Natural killer cell treated with Interleukin-12 subunit alpha and Interleukin-12 subunit beta and Interleukin-15 and Interleukin-18, amount 100 ng/mL, for 72 hours (primary cell): ENCODE data around the gene PEA15. TPM values are rescaled to one million over a fixed set of nuclear protein-coding genes. Genes with fewer than 3 reads are reported as not detected.

Source experiments
- ATAC-seq, 2 donors: fragments of 150-1000 bp; cut with Tn5 transposase in 1 of 2; sonication (Bioruptor Pico), chemical (Tn5 transposase) in 1 of 2; 2 replicates each; pipeline ENCODE4 v1.10.0; 2021
- DNase-seq: peaks from one replicate; pipeline ENCODE4 v3.0.0; 2022; ENCODE audit warnings: low spot score
- H3K27ac Mint-ChIP-seq, 2 donors: 1 replicate in 1 of 2; 2 replicates in 1 of 2; pipeline ENCODE4 v1.8.0; 2022; ENCODE audit warnings: mixed read lengths in 2 of 2, mild to moderate bottlenecking in 1 of 2, moderate library complexity in 1 of 2
- H3K27me3 Mint-ChIP-seq, 2 donors: 1 replicate in 1 of 2; 2 replicates in 1 of 2; pipeline ENCODE4 v1.8.0; 2022; ENCODE audit warnings: mixed read lengths in 2 of 2
- H3K36me3 Mint-ChIP-seq: one replicate; pipeline ENCODE4 v1.8.0; 2022; ENCODE audit warnings: mixed read lengths
- H3K4me1 Mint-ChIP-seq, 2 donors: 1 replicate in 1 of 2; 2 replicates in 1 of 2; pipeline ENCODE4 v1.8.0; 2022; ENCODE audit warnings: low read depth in 2 of 2, mixed read lengths in 2 of 2, mild to moderate bottlenecking in 1 of 2
- H3K4me3 Mint-ChIP-seq: one replicate; pipeline ENCODE4 v1.8.0; 2022; ENCODE audit warnings: mixed read lengths
- H3K9me3 Mint-ChIP-seq: 2 replicates; pipeline ENCODE4 v1.8.0; 2022; ENCODE audit warnings: mixed read lengths
- total RNA-seq, 2 donors: library from RNA; stranded (reverse); gene quantifications; one replicate each; pipeline ENCODE4 v1.2.3, GENCODE V29; 2022

The PEA15 gene
- total RNA-seq, 2 donors from 2014 or later: 55.7 to 63.3 TPM

DNA sequence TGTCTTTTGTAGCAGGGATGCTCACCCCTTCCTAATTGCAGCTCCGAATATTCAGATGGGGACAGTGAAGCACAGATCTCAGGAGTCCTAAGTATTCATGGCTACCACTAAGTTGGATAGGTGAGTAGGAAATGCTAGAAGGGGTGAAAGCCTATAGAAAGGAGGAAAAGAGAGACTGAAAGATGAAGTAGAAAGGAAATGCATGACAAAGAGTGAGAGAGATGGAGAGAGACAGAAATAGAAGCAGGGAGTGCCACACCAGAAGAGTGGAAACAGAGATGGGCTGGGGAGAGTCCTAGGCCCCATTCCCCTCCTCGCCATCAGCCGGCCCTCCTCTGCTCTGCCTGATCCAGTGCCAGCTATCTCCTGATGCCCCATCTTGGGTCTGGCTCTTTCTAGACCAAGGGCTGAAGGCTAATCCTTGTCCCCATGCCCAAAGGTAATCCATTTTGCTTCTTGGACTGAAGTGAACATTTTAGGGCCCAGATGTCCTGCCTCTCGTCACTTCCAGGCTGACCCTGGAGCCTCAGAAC is 2.0 kb downstream of the PEA15 start:
- H3K36me3 Mint-ChIP-seq: no peaks in the 10 kb centered on the region
- ATAC-seq: no peak
- H3K4me3 Mint-ChIP-seq: peak overlapping the region; percentile 88
- no peaks in the 10 kb centered on the region for H3K27me3 Mint-ChIP-seq
- no peaks in the 10 kb centered on the region for H3K9me3 Mint-ChIP-seq
- DNase-seq: no peak
- peak overlapping the region; percentile 59 to 84 for H3K27ac Mint-ChIP-seq
- H3K4me1 Mint-ChIP-seq: peaks cover 40 to 42% of the 10 kb centered on the region in 2 donors

DNA sequence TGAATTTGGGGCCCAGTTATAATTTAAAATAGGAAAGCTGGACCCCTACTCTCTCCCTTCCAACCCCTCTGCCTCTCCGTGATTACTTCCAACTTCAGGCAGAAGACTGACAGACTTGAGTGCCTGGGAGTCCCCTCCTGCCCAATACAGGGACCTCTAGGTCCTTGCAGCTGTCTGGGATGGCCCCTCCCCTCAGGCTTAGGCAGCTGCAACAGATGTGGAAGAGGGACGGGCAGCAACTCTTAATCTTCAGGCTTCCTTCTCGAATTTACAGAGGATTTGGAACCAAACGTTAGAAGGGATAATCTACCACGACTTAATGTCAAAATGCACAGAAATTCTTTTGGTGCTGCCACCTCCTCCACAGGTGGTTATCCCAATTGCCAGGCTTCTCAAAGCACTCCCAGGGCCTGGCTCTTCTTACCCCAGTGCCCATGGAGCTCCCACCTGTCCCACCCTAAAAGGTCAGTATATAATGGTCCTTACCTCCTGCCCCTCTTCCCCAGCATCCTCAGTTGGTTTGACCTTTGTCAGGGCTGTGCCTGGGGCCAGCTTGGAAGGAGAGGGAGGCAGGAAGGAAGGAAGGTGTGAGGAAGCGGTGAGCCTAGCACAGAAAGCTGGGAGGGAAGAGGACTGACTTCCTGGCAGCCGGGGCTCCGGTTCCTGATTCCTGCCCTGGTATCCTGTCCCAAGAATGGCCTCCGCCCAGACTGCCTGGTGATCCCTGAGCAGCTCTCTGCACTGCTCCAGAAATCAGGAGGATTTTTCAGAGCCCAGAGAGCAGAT is 2.8 kb downstream of the PEA15 start:
- Mint-ChIP-seq H3K9me3 (no peaks in the 10 kb centered on the region), H3K27ac (peak overlapping the region; percentile 65 to 84), H3K4me3 (no peak overlapping the region)

DNA sequence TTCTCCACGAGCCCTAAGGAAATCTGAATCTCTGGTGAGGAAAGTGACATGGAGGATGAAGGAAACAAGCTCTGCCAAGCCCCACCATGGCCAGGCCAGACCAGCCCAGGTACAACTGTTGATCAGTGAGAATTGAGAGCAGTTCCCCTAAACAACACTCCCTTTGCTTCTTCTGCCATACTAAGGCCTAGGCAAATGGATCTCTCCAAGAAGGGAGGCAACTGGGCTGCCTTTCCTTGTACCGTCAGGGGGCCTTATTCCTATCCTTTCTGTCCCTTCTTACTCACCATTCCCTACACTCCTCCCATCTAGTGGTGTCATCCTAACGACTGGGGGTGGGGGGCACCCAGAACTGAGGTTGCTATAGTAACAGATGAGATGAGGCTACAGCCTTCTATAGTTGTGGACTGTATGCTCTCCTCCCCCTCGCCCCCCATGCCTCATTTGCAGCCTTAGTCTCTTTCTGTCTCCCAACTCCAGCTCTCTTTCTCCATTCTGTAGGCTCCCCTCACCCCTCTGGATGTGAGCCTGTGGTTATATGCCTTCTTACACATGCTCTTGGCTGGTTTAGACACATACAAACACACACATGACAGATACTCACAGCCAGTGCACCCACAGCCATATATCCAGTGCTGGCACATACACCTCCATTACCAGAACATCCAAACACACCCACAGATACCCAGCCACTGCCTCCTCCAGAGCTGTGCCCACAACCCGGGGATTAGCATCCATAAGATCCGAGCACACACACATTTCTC is 3.6 kb downstream of the PEA15 start:
- peaks cover 5% of the 10 kb centered on the region for H3K36me3 Mint-ChIP-seq
- H3K27ac Mint-ChIP-seq: peak overlapping the region; percentile 7 to 33
- H3K4me3 Mint-ChIP-seq: no peak overlapping the region
- DNase-seq: no peak
- ATAC-seq: no peak
- no peaks in the 10 kb centered on the region for H3K9me3 Mint-ChIP-seq
- no peaks in the 10 kb centered on the region for H3K27me3 Mint-ChIP-seq
- H3K4me1 Mint-ChIP-seq: peaks cover 40 to 44% of the 10 kb centered on the region in 2 donors

More for the DNA sequence above, 2.8 kb downstream of the PEA15 start:
- H3K27me3 Mint-ChIP-seq: no peaks in the 10 kb centered on the region
- DNase-seq (no peak), ATAC-seq (no peak)
- peaks cover 40 to 44% of the 10 kb centered on the region in 2 donors for H3K4me1 Mint-ChIP-seq
- H3K36me3 Mint-ChIP-seq: peaks cover 3% of the 10 kb centered on the region

DNA sequence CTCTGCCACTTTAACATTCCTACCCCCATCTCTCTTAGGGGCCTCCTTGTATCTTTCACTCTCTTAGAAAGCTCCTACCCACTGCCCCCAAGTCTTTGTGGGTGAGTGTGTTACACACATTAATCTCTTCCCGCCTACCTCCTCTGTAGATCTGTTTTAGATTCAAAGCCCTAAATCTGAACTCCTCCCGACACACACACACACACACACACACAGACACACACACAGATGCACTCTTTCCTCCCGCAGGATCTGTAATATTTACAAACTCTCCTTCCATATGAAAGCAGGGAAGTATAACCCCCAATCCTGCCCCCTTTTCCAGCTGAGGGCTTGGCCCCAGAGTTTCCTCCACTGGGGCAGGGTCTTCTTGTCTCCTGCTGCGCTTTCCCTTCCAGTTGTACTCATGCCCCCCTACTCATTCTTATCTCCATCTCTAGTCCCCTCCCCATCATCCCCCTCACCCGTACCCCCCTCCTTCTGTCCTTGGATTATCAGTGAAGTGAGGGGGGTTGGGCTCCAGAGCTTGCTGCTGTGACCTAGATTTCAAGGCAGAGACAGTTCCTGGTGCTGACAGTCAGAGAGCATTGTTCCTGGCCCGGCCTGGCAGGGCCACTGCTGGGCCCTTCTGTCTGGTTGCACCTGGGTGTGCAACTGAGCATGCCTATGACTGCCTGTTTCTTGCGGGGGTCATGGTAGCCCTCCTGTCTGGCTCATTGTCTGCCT is 4.3 kb downstream of the PEA15 start:
- Mint-ChIP-seq H3K4me1 (peaks cover 32 to 38% of the 10 kb centered on the region in 2 donors), H3K9me3 (no peaks in the 10 kb centered on the region), H3K27ac (peak overlapping the region; percentile 7 to 33), H3K4me3 (no peak overlapping the region), H3K36me3 (peaks cover 10% of the 10 kb centered on the region), H3K27me3 (no peaks in the 10 kb centered on the region)
- DNase-seq: no peak
- ATAC-seq: no peak

DNA sequence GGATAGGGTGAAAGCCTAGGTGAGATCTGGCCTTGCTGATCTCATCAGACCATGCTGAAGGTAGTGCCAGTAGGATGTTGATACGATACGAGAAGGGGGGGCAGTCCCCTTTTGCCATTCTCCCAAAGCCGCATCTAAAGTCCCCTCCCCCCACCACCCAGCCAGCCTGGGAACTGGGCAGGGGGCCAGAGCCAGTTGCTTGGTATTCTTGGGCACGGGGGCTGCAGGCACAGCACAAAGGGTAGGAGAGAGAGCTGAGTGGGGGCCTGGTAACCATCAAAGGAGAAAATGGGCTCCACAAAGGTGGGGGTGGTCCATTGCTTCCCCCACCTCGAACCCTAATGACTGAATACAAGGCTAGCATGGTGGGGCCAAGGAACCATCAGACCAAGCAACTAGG is 5.4 kb downstream of the PEA15 start:
- H3K27me3 Mint-ChIP-seq: no peaks in the 10 kb centered on the region
- peaks cover 15% of the 10 kb centered on the region for H3K36me3 Mint-ChIP-seq
- no peaks in the 10 kb centered on the region for H3K9me3 Mint-ChIP-seq
- no peak overlapping the region for H3K4me3 Mint-ChIP-seq
- ATAC-seq: no peak
- peaks cover 29 to 34% of the 10 kb centered on the region in 2 donors for H3K4me1 Mint-ChIP-seq
- DNase-seq: no peak
- peak overlapping the region in 1 of 2 donors; percentile 24 for H3K27ac Mint-ChIP-seq

DNA sequence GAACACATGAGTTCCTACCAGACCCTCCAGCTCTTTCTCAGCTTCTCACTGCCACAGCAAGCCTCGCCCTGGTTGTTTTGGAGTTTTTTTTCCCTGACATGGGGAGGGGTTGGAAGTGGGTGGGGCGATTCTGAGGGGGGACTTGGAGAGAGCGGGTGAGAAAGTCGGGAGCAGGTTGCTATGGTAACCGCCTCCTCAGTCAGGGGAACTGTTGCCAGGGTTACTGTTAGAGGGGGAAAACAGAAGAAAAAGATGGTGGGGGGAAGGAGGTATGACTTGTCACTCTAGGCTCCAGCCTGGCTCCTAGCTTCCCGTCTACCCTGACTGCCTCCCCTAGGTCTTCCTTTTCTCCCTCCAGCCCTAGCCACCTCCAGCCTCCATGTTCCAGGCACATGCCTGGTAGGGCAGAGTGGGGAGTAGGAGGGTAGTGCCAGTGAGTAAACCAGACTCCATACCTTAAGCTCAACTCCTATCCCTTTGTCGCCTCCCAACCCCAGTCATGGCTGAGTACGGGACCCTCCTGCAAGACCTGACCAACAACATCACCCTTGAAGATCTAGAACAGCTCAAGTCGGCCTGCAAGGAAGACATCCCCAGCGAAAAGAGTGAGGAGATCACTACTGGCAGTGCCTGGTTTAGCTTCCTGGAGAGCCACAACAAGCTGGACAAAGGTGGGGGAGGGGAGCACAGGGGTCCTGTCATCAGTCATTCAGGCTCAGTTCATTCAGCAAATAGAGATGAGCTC is 6.0 kb downstream of the PEA15 start:
- ATAC-seq: no peak
- Mint-ChIP-seq H3K9me3 (no peaks in the 10 kb centered on the region), H3K27me3 (no peaks in the 10 kb centered on the region), H3K4me3 (no peak overlapping the region), H3K36me3 (peaks cover 18% of the 10 kb centered on the region), H3K27ac (peak overlapping the region in 1 of 2 donors; percentile 47), H3K4me1 (peaks cover 27 to 31% of the 10 kb centered on the region in 2 donors)
- no peak for DNase-seq

DNA sequence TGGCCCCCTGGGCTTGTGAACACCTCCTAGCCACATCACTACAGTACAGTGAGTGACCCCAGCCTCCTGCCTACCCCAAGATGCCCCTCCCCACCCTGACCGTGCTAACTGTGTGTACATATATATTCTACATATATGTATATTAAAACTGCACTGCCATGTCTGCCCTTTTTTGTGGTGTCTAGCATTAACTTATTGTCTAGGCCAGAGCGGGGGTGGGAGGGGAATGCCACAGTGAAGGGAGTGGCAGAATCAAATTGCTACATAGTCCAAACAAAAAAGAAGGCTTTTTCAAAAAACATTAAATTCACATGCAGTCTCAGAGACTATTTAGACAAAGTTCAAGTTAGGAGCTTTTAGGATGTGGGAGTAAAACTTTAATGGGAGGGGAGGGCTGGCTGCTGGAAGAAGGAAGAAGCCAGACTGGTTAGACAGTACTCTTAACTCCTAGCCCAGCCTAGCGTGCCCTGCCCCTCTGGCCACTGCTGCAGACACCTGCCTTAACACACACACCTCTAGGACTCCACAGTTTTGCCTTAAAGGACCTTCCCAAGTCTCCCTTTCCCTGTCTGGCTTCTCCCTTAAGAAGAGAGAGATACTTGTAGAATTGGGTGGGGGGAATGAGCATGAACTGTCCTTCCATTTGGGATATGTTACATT is 9.4 kb downstream of the PEA15 start:
- Mint-ChIP-seq H3K4me1 (peaks cover under 1 to 10% of the 10 kb centered on the region in 2 donors), H3K27me3 (no peaks in the 10 kb centered on the region), H3K36me3 (peaks cover 18% of the 10 kb centered on the region), H3K27ac (peak overlapping the region in 1 of 2 donors; percentile 27), H3K9me3 (no peaks in the 10 kb centered on the region), H3K4me3 (no peak overlapping the region)
- DNase-seq (no peak), ATAC-seq (no peak)

DNA sequence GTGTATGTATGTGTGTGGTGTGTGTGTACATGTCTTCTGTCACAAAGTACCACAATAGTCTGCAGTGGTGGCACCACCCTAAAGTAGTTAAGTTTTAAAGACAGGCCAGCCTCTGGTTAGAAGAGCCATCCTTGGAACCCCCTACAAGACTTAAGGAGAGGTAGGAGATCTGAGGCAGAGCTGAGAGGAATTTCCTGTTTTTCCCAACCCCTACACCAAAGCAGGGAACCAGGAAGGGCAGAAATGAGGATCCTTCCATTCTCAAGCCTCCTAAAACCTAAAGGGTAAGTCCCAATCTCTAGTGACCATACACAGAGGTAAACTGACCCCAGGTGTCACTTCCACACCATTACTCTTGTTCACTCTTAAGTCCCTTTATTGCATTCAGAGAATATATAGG is 11.1 kb downstream of the PEA15 start:
- ATAC-seq (no peak), DNase-seq (no peak)
- peaks cover 0 to 8% of the 10 kb centered on the region in 2 donors for H3K4me1 Mint-ChIP-seq
- peaks cover 18% of the 10 kb centered on the region for H3K36me3 Mint-ChIP-seq
- no peak overlapping the region for H3K4me3 Mint-ChIP-seq
- peak overlapping the region in 1 of 2 donors; percentile 20 for H3K27ac Mint-ChIP-seq
- H3K9me3 Mint-ChIP-seq: no peaks in the 10 kb centered on the region
- H3K27me3 Mint-ChIP-seq: no peaks in the 10 kb centered on the region

DNA sequence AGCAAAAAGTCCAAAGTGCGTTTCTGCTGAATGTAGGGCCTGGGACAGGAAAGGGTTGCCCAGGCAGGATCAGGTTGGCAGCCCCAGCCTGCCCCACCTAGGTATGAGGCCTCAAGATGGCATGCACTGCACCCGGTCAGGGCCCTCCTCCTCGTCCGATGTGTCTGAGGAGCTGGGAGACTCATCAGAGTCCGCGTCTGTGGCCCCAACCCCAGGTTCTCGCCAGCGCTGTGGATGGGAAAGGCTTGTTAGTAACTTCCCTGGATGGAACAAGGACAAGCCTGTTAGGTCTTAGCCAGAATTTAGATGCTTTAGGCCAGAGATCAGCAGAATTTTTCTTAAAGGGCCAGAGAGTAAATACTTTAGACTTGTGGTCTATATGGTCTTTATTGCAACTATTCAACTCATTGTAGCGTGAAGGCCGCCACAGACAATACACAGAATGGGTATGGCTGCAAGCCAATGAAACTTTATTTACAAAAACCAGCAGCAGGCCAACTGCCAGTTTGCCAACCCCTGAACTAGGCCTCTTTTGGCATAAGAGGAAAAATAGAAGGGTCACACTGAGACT is 12.4 kb downstream of the PEA15 start:
- Mint-ChIP-seq H3K4me3 (no peak overlapping the region), H3K36me3 (peaks cover 18% of the 10 kb centered on the region), H3K4me1 (peaks cover 0 to 2% of the 10 kb centered on the region in 2 donors), H3K27ac (no peak overlapping the region), H3K27me3 (no peaks in the 10 kb centered on the region), H3K9me3 (no peaks in the 10 kb centered on the region)
- ATAC-seq: no peak
- DNase-seq: no peak

DNA sequence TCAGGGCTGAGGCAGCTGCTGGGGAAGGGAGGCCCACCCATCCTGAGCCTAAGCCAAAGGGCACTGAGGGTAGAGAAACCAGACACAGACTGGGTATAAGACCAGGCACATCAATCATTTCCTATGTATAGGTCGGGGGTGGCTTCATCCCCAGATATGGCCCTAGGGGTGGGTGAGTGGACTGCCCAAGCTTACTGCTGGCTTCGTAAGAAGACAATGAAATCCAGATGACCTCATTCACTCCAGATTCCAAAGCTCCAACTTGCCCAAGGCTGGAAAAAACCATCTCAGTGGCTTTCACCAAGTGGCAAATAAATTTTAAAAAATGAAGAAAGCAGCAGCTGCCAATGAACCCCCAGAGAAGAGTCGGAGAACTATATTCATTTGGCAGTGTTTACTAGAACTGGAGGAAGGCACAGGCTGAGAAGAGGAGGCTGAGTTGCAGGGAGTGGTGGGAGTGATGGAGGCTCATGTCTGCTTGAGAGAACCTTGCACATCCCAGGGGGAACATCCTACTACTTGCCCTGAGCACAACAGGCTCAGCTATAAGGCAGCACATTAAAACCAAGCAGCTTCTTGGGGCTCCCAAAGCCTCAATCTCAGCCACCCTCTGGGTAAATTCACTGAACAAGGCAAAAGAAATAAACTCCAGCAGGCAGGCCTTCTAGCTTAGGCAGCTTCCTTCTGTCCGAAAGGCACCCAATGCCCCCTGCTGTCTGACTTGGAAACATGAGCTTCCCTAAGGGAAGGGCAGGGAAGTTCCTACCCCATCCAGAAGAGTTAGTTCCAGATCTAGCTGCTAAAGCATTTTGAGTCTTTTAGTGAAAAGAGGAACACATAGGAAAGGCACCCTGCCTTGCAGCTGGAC is 14.1 kb downstream of the PEA15 start:
- Mint-ChIP-seq H3K27ac (no peak overlapping the region), H3K4me3 (no peak overlapping the region), H3K36me3 (peaks cover 10% of the 10 kb centered on the region), H3K4me1 (peaks cover 0 to 2% of the 10 kb centered on the region in 2 donors), H3K27me3 (no peaks in the 10 kb centered on the region), H3K9me3 (no peaks in the 10 kb centered on the region)
- DNase-seq (no peak), ATAC-seq (no peak)

DNA sequence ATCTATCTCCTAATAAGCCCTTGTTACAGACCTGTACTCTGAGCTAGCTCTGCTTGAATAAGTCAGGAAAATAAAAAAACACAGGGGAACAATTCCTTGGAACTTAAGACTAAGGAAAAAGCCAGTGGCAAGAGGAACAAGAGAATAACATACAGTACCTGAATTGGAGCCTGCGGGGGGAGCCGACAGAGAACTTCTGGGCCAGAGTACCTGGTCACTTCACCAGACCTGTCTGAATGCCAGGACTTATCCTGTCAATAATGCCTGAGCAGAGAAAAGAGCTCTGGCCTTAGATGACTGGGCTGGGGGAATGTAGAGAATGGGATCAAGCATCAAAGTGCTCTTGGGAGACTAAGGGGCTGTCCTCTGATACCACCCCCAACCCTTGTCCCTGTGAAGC is 15.1 kb downstream of the PEA15 start:
- peaks cover 6% of the 10 kb centered on the region for H3K36me3 Mint-ChIP-seq
- peaks cover 0 to 2% of the 10 kb centered on the region in 2 donors for H3K4me1 Mint-ChIP-seq
- no peaks in the 10 kb centered on the region for H3K27me3 Mint-ChIP-seq
- no peak overlapping the region for H3K27ac Mint-ChIP-seq
- no peaks in the 10 kb centered on the region for H3K9me3 Mint-ChIP-seq
- ATAC-seq: no peak
- H3K4me3 Mint-ChIP-seq: no peak overlapping the region
- DNase-seq: no peak

DNA sequence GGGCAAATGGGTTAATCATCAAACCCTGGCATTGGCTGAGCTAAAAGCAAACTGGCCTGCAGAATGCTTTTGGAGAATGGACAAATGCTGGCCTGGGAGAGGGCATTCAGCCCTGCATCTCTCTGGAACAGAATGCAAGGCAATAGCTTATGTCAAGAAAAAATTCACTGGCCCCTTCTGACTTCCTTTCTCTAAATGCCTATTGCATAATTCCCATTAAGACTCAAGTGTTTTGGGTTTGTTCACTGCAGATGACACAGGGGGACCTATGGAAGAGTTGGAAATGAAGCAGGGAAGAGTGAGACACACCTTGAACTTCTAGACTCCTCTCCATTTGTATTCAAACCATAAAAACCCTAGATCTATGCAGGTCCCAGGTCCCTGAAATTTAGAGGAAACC is 15.9 kb downstream of the PEA15 start:
- Mint-ChIP-seq H3K27ac (no peak overlapping the region), H3K36me3 (no peaks in the 10 kb centered on the region), H3K27me3 (no peaks in the 10 kb centered on the region), H3K4me3 (no peak overlapping the region), H3K4me1 (peaks cover 0 to 2% of the 10 kb centered on the region in 2 donors), H3K9me3 (no peaks in the 10 kb centered on the region)
- no peak for DNase-seq
- ATAC-seq: no peak
